Measurements from ENCODE around the gene SLC31A1. TPM values are rescaled to one million over a fixed set of nuclear protein-coding genes. Genes with fewer than 3 reads are reported as not detected.
A peak's percentile ranks its signal among the peaks of the same experiment; 100 is the strongest.

SLC31A1 gene
- 7.4 TPM for polyA plus RNA-seq (ENCODE audit: insufficient read length)

DNA sequence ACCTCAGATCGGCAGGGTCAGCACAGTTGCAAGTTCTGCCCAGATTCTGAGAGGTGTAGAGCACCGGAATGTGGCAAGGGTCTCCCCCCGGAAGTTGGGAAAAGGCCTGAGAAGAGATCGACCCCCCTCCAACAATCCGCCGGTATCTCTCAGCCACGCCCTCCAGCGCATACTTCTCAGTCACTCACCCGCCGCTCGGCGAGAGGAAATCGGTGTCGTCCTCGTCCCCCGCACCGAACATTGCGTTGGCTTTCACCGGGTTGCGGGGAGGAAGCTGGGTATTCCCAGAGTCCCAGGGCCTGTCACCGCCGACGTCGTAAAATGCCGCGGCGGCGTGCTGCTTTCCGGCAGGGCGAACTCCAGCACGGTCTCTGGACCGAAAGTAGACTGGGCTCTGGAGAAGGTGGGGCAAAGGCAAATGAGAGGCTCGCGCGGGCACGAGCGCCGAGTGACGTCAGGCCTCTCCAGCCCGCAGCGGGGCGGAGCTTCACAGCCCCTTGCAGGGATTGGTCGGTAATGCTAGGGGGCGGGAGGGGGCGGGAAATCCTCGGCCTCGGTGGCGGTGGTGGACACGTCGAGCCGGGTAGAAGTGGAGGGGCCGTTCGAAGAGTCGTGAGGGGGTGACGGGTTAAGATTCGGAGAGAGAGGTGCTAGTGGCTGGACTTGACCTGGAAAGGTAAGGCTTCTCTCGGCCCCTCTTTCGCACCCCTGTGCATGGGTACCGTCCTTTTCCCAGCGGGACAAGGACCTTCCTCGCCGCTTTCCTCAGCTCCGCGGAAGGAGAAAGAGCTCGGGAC is at the start of gene SLC31A1, which contains the start of gene FKBP15:
TSS of gene SLC31A1 (plus strand) at position 542 of the 797 bp plus-strand sequence. CDS start 34,605 bp downstream, outside the sequence.
TSS of gene FKBP15 (minus strand) at position 275 of the 797 bp plus-strand sequence. CDS start at position 241, 34 bp downstream.
- DNase-seq: peak; percentile 99

DNA sequence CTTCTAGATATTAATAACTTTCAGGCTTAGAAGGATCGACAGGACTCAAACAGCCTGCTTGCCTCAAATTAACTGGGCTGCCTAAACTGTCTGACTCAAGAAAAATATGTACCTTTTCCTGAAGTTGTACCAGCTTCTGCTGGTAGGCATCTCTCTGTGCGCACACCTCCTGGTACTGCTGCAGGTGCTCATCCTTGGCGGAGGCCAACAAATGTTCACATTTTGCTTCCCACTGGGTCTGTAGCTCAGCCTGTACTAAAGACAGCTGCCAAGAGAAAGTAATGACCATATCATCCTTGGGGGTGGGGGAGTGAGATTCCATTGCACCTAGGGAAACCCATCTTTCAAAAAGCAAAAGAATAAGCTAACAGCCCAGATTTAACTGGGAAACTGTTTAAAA is 48.0 kb upstream of the SLC31A1 start:
- no peak for DNase-seq

DNA sequence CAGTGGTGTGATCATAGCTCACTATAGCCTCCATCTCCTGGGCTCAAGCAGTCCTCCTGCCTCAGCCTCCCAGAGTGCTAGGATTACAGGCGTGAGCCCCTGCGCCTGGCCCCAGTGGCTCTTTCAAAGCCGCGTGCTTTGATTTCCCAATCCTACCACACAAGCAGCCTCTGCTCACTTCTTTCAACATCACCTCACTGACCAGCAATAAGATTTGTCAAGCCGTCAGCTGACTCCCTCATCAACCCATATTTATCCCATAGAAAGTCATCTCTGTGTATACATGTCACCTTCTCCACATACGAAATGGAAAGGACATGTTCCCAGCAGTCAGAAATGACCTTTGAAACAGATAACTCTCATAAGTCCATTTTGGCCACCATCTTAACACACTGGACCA is 44.5 kb upstream of the SLC31A1 start:
- no peak for DNase-seq

DNA sequence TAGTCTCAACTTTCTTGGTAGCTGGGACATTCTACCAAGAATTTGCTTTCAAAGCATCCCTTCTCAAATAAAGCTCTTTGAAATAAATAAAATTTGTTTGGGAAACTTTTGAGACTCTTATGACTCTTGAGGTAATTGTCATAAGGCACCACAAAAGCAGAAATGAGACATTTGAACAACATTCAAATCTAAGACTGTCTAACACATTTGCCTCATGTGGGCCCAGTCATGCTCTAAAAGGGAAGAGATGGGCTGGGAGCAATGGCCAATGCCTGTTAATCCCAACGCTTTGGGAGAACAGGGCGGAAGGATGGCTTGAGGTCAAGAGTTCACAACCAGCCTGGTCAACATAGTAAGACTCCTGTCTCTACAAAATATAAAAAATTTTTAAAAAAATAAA is 44.1 kb upstream of the SLC31A1 start:
- DNase-seq: no peak

DNA sequence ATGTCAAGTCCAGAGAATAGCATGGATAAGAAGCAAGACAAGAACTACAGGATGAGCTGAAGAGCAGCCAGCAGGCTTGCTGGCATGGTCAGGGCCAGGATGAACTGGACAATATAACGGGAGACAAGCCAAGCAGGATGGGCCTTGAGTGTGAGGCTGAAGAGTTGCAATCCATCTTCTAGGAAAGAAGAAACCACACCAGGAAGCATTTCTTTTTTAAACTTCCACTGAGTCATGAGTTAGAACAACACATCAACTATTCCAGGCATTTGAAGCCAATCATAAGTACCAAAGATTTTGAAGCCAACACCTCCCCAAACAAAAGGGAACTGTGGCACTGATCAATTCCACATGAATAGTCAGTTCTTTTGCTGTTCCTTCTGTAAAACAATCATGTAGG is 43.3 kb upstream of the SLC31A1 start:
- no peak for DNase-seq

DNA sequence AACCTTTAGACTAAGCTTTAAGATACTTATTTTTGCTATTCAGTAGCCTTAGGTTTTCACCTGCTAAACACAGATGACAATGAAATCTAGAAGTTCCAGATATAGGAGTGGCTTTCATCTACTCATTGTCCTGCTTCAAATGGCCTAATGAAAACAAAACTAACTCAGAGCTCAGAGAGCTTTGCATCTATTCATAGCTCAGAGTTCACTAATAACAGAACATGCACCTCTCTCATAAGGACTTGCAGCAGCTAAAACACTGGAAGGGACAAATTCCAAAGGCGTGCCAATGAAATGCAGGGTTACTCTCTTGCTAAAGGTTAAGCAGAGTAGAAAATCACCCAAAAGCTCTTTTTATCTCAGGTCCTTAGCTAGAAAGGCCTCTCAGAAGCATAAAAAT is 41.5 kb upstream of the SLC31A1 start:
- no peak for DNase-seq

DNA sequence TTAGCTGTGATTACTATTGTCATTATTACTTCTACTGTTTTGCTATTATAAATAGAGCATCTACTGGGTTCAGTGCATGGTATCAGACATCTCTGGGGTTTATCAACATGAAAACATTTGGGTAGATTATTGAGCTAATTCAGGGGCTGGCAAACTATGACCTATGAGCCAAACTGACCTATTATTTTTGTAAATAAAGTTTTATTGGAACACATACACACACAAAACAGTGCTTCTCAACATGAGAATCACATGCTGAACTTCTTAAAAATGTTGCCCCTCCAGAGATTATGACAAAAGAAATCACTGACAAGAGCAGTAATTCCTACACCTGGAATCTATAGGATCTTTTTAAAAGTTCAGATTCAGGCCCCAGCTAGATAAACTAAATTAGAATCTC is 40.2 kb upstream of the SLC31A1 start:
- no peak for DNase-seq

DNA sequence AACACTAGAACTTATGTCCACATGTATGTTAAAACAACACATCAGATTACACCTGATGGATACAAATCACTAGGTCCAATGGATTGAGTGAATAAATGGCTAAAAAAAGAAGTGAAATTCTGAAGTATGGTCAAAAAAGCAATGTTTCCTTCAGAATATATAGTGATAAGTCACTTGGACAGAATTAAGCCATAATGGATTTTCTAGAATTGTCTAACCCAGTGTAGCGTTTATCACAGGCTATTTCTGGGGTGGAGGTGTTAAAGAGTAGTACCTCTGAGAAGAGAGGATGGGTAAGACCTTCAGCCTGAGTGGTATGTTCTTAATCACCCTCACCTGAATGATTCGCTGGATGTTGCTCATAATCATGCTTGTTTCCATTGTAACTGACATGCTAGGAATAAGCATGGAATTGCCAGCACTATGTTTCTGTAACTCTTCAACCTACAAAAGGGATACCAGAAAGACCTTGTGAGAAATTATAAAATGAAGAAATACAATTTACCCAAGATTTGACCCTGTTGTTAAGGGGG is 37.3 kb upstream of the SLC31A1 start:
- DNase-seq: no peak

DNA sequence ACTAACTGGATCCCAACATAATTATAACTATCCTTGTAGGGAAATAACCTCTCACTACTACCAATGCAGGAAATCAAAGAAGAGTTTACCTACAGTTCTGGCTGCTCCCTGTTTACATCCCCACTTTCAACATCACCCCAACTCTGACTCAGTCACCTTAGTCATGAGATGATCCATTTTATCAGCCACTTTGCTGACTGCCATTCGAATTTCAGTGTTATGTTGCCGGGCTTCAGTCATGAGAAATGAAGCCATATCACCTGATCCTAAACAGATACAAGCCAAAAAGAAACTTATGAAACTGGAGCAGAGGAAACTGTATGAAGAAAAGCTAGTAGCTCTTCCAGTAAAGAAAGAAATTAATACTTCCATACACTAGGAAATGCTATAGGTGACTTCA is 36.8 kb upstream of the SLC31A1 start:
- DNase-seq: no peak

DNA sequence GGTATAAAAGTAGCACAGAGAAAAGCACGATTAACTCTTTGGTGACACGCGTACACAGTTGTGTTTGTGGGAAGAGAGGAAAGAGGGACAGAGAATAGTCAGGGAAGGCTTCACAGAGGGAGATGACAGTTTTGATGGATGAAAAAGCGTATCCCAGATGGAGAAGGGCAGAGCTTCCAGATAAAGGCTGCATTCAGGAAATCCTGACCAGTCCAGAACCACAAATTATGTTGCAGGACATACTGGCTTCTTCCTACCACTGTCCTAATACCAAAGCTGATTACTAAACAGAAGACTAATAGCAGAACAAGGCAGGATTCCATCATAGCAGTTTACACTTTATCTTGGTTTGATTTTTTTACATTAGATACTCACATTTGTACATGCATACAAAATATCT is 36.1 kb upstream of the SLC31A1 start:
- no peak for DNase-seq

DNA sequence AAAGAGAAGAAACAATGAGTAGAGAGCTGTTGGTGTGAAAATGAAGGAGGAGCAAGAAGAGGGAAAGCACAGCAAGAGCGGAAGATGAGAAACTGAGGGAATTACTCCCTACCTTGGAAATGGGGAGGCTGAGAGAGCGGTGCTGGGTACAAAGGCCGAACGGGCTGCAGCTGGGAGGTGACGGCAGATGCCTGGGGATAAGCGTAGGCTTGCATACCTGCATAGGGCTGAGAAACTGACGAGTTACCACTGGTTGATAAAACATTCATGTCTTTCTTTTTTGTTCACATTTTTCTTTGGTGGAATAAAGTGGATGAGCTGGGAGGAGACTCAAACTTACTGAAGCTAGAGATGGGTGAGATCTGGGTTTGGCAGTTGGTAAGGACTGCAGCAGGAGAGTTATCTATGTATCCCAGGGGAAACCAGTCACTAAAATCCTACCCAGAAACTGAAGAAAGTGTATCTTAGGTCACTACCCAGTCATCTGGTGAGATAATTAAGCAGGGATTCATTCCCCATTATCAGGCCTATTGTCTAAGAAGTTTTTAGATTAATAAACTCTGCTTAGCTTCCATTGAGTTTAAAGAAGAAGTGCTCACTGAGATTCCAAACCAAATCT is 35.1 kb upstream of the SLC31A1 start:
- no peak for DNase-seq

DNA sequence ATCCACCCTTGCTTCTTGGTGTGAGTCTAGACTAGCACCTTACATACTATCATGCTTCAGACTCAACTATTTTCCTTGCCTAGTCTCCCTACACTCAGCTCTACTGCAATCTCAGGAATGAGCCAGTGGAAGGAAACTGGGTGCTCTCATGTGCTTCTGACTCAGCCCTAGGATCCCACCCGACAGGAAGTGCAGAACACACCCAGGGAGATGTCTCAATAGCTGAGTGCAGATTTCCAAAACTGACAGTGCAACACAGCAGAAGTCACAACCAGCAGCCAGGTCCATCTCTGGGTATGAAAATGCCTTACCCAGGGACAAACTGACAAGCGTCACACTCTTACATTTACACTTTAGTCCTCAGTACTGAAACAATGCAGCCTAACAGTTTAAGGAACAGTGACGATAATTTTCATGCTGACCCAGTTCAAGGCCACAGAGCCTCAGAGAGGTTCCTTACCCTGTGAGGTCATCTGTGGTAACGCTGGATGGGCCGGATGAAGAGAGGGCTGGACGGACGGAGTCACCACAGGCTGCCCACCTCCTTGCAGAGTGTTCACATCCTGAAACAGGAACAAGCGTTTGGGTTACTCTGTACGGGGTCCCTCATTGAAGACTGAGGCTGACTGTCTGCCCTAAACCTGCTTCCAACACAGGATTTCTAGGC is 33.3 kb upstream of the SLC31A1 start:
- DNase-seq: peak; percentile 11

DNA sequence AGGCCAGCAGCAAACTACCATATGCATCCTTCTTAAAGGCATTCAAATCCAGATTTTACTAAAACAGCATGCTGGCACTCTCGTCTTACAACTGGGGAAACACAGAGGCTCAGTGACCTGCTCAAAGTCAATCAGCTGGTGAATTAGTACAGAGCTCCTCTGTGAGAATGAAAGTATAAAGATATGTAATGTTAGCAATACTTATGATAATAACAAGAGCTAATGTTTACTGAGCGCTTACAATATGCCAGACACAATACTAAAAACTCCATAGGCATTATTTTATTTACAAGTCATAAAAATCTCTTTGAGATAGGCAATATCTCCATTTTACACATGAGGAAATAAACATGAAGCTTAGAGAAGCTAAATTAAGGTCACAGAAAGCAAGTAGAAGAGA is 28.9 kb upstream of the SLC31A1 start:
- DNase-seq: no peak

DNA sequence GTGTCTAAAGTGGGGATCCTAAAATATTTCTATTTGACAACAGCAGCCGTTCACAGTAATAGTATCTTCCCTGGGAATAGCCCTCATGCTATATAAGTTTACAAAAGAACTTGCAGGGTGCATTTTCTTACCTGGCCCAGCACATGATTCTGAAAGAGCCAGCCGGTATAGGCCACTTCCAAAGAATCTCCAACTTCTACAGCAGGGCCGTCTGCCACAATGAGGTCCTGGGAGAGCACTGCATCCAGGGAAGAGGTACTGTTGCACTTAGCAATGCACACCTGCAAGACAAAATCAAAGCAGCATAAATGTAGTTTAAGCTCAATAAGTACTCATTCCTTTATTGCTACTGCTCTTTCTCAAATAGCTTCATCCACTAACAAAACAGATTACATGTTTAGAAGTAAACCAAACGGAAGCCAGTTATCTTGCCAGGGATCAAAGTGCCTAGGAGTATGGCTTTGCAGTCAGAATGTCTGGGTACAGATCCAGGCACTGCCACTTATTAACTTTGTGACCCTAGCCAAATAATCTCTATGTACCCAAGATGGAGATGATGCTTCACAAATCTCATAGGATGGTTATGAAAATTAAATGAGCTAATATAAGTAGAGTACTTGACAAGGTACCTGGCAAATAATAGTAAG is 21.5 kb upstream of the SLC31A1 start:
- no peak for DNase-seq

DNA sequence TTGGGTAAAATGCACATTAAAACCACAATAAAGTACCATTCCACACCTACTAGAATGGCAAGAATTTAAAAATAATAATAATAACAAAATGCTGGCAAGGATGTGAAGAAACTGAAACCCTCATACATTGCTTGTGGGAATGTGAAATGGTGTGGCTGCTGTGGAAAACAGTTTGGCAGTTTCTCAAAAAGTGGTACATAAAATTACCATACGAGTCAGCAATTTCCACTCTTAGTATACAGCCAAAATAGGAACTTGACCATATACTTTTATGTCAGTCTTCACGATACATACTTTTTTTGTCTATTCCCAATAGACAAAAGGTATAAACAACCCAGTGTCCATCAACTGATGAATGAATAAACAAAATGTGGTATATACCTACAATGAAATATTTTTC is 15.9 kb upstream of the SLC31A1 start:
- no peak for DNase-seq

DNA sequence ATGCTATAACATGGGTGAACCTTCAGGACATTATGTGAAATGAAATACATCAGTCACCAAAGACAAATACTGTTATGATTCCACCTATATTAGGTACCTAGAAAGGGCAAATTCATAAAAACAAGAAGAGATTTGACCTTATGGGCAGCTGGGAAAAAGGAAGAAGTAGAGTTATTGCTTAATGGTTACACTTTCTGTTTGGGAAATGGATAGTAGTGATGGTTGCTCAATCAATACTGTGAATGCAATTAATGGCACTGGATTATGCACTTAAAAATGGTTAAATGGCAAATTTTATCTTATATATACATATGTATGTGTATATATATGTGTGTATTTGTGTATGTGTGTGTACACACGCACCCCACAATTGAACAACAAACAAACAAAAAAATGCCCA is 15.5 kb upstream of the SLC31A1 start:
- no peak for DNase-seq

DNA sequence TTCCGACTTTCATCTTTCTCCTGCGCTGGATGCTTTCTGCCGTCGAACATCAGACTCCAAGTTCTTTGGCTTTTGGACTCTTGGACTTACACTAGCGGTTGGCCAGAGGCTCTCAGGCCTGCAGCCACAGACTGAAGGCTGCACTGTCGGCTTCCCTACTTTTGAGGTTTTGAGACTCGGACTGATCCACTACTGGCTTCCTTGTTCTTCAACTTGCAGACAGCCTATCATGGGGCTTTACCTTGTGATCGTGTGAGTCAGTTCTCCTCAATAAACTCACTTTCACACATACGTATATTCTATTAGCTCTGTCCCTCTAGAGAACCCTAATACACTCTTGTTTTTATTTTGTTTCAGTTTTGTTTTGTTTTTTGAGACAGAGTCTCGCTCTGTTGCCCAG is 10.5 kb upstream of the SLC31A1 start:
- DNase-seq: no peak

DNA sequence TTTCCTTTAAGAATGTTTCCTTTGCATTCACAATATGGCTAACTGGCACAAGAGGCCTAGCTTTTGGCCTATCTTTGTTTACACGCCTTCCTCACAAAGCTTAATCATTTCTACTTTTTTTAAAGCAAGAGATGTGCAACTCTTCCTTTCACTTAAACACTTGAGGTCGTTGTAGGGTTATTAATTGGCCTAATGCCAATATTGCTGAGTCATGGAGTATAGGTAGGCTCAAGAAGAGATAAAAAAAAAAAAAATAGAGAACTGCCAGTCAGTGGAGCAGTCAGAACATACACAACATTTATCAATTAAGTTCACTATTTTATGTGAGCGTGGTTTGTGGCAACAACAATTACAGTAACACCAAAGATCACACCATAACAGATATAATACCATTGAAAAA is 6.2 kb upstream of the SLC31A1 start:
- no peak for DNase-seq

DNA sequence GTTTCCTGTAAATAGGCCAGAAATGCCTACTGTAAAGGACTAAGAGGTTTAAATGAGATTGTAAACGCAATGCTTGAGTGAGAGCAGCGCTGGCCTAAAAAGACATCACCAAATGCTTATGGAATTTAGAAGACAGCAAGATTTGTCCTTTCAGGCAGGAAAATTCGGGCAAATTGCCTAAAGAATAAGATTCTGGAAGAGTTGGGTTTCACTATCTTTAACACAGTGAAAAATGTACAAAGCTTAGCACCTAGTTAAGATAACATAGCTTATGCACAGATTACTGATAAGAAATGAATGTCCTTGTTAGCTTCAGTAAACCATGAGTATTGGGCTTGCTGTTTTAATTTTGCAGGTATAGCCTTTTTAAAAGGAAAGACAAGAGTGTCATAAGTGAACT is 4.9 kb upstream of the SLC31A1 start:
- DNase-seq: no peak

DNA sequence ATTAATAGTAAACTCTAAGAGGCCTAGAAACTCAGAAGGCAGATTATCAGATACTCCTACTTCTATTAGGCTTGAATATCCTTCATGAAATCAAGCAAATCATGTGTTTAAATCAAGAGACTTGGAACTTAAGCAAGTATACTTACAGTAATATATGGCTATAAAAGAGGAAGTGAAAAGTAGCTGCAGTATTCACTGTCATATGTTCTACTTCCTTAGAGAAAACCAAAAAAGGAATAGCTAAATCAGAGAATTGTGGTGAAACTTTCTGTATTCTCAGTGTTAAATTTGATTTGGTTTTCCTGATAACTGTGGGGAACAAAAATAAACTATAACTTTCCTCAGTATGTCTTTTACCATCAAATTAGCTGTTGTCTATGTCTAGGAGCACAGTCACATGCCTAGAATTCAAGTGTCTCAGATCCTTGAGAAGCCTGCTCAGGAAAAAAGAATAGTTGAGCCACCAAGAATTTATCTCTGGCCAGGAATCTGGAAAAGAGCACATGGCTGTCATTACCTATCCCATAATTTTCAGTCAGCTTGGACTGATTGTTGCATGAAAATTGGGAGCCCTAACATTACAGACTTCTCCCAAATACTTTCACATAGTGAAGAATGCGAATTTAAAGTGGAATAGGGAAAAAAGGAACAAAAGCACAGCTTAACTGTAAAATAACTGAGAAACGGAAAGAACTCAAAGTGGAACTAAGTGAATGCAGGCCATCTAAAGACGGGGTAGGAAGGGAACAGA is 2.0 kb upstream of the SLC31A1 start:
- DNase-seq: no peak

DNA sequence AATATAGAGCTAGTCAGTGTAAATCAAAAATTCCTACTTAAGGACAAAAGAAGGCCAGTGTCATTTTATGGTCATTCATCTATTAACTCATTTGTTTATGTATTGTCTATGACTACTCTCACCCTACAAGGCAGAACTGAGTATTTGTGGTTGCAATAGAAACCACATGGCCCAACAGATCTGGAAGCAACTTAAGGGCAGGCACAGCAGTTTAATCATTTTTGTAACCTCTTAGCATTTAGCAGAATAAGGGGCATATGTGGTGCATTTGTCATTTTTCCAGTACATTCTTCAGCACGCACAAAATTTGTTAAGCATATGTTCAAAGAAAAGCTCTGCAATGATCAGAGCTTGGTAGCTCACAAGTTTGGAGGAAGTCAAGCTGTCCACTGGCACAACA is 1.4 kb upstream of the SLC31A1 start:
- no peak for DNase-seq

DNA sequence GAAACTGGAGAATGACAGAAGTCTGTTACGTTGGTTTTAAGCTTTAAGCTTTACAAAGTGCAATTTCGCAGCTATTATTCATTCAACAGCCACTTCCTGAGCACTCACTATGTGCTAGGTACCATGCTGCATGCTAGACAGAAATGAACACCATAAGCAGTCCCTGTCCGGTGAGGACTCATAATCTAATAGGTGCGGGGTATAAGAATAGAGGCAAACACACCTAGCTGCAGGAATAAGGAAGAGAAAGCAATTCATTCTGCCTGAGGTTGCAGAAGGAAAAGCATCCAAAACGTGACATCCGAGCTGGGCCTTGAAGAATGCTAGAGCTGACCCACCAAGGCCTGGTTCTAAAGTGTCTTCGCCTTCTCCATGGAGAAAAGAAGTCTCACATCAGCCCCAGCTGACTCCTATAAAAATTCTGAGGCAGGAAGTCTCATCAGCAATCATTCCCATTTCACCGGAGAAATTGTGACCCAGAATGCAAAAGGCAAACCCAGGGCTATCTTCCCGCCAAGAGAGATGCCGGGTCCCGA is 809 bp upstream of the SLC31A1 start:
- no peak for DNase-seq
